Measurements from ENCODE around the gene DXO. TPM values are rescaled to one million over a fixed set of nuclear protein-coding genes. Genes with fewer than 3 reads are reported as not detected.
"Not testable (repeated sequence)": the region's sequence is repeated elsewhere in the genome, so short reads cannot be mapped to it uniquely, and the experiment has no call there.

Gene DXO
- total RNA-seq, 1 donor from 2014 or later, result 15.5 TPM

DNA sequence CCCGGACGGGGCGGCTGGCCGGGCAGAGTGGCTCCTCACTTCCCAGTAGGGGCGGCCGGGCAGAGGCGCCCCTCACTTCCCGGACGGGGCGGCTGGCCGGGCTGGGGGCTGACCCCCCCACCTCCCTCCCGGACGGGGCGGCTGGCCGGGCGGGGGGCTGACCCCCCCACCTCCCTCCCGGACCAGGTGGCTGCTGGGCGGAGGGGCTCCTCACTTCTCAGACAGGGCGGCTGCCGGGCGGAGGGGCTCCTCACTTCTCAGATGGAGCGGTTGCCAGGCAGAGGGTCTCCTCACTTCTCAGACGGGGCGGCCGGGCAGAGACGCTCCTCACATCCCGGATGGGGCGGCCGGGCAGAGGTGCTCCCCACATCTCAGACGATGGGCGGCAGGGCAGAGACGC, 39.8 kb downstream of the DXO start:
- DNase-seq (ENCODE audit: low spot score); ATAC-seq: not testable (repeated sequence)

DNA sequence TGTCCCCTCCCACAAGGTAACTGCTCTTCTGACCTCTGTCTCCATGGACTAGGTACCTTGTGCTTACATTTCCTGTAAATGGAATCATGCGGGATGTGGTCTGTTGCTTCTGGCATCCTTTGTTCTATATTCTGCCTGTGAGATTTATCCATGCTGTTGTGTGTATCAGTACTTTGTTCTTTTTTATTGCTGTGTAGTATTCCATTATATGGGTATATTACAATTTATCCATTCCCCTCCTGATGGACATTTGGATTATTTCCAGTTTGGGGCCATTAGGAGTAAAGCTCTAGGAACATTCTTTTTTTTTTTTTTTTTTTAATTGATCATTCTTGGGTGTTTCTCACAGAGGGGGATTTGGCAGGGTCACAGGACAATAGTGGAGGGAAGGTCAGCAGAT, 41.0 kb downstream of the DXO start:
- no peak for DNase-seq (ENCODE audit: low spot score)
- ATAC-seq, result no peak

DNA sequence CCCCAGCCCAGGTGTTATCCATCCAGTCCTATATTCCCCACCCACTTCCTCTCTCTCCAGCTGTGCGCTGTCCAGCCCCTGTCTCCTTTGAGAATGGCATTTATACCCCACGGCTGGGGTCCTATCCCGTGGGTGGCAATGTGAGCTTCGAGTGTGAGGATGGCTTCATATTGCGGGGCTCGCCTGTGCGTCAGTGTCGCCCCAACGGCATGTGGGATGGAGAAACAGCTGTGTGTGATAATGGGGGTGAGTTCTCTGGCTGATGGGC, 43.3 kb downstream of the DXO start:
- DNase-seq (ENCODE audit: low spot score) (no peak), ATAC-seq (peak; percentile 16)

GRCh38 chr6:31927863-31928671, 43.9 kb downstream of the DXO start:
- peak; percentile 28 for ATAC-seq
- no peak for DNase-seq (ENCODE audit: low spot score)

DNA sequence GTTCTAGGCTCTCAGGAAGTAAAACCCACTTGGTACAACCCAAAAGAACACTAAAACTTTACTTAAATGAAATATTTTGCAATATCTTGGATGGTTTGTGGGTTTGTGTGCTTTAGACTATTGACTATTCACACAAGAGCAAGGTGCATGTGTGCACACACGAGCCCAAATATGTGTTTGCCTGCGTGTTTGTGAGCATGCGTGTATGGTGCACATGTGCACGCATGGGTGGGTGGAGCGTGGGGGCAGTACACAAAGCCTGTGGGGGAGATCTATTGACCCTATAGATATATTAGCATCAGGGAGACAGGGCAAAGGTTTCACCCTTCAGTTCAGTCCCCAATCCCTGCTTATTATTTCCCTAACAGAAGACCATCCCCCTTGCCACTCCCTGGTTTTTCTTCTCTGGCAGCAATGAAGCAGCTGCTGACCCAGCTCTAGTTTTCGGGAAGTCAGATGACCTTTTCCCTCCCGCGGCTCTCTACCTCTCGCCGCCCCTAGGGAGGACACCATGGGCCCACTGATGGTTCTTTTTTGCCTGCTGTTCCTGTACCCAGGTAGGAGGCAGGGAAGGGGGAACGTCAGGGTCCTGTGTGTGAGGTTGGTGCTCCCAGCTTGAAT, 44.6 kb downstream of the DXO start, which contains the start of gene C2:
TSS of gene C2 (plus strand) at position 476 of the 621 bp plus-strand sequence. CDS start at position 512, 36 bp downstream.
- peak; percentile 83 for ATAC-seq
- peak; percentile 92 for DNase-seq (ENCODE audit: low spot score)

- DNase-seq (ENCODE audit: low spot score), result no peak
Measured at GRCh38 chr6:31922942-31923341, 49.0 kb downstream of the DXO start.

GRCh38 chr6:31920811-31921210, 51.1 kb downstream of the DXO start:
- no peak for DNase-seq (ENCODE audit: low spot score)
- no peak for ATAC-seq

More at GRCh38 chr6:31922942-31923341, 49.0 kb downstream of the DXO start:
- ATAC-seq, result peak; percentile 51

Other genes with a start within 250 kb of the DXO start
- 0.33 TPM for gene MPIG6B, start 248.8 kb downstream of the DXO start, total RNA-seq
- gene DDAH2, start 242.8 kb downstream of the DXO start, total RNA-seq, result 22.2 TPM
- 37.7 TPM for gene CLIC1, start 235.6 kb downstream of the DXO start, total RNA-seq
- 5.2 TPM for gene MSH5, start 232.1 kb downstream of the DXO start, total RNA-seq
- 0.73 TPM for gene SAPCD1, start 209.5 kb downstream of the DXO start, total RNA-seq
- 2.3 TPM for gene VWA7, start 194.8 kb downstream of the DXO start, total RNA-seq
- gene VARS1, start 176.4 kb downstream of the DXO start, total RNA-seq, result 52.6 TPM
- gene LSM2, start 165.2 kb downstream of the DXO start, total RNA-seq, result 9.8 TPM
- gene HSPA1L, start 156.9 kb downstream of the DXO start, total RNA-seq, result 0.60 TPM
- 89.1 TPM for gene HSPA1A, start 156.6 kb downstream of the DXO start, total RNA-seq
- gene HSPA1B, start 144.4 kb downstream of the DXO start, total RNA-seq, result 50.8 TPM
- 20.1 TPM for gene NEU1, start 109.3 kb downstream of the DXO start, total RNA-seq
- gene SLC44A4, start 93.1 kb downstream of the DXO start, total RNA-seq, result 0.86 TPM
- gene EHMT2, start 74.4 kb downstream of the DXO start, total RNA-seq, result 15.7 TPM
- 0.86 TPM for gene ZBTB12, start 70.1 kb downstream of the DXO start, total RNA-seq
- 451 TPM for gene C2, start 44.4 kb downstream of the DXO start, total RNA-seq
- gene CFB, start 26.0 kb downstream of the DXO start, total RNA-seq, result 1,916 TPM
- 15.3 TPM for gene NELFE, start 13.2 kb downstream of the DXO start, total RNA-seq
- gene SKIC2, start 13.0 kb downstream of the DXO start, total RNA-seq, result 50.2 TPM
- 2,044 TPM for gene C4A, start 9.9 kb upstream of the DXO start, total RNA-seq
- gene C4B, start 42.7 kb upstream of the DXO start, total RNA-seq, result 2,468 TPM
- 9.0 TPM for gene CYP21A2, start 66.3 kb upstream of the DXO start, total RNA-seq
- 13.7 TPM for gene TNXB, start 137.2 kb upstream of the DXO start, total RNA-seq
- gene ATF6B, start 156.1 kb upstream of the DXO start, total RNA-seq, result 31.7 TPM
- 2.2 TPM for gene FKBPL, start 158.2 kb upstream of the DXO start, total RNA-seq
- gene PRRT1, start 179.8 kb upstream of the DXO start, total RNA-seq, result 0.38 TPM
- gene PPT2, start 182.0 kb upstream of the DXO start, total RNA-seq, result 15.6 TPM
- 6.3 TPM for gene EGFL8, start 192.5 kb upstream of the DXO start, total RNA-seq
- 32.4 TPM for gene AGPAT1, start 203.9 kb upstream of the DXO start, total RNA-seq
- 57.3 TPM for gene RNF5, start 206.3 kb upstream of the DXO start, total RNA-seq
- gene AGER, start 212.1 kb upstream of the DXO start, total RNA-seq, result 6.0 TPM
- gene PBX2, start 218.1 kb upstream of the DXO start, total RNA-seq, result 26.7 TPM
- gene GPSM3, start 220.5 kb upstream of the DXO start, total RNA-seq, result 5.1 TPM

Measured in left lobe of liver (tissue), 2 donors.